ENCODE measurements around the gene IKZF4. TPM values are rescaled to one million over a fixed set of nuclear protein-coding genes. Genes with fewer than 3 reads are reported as not detected.
"Not testable (repeated sequence)": the region's sequence is repeated elsewhere in the genome, so short reads cannot be mapped to it uniquely, and the experiment has no call there.

The IKZF4 gene
- total RNA-seq, 1 donor from 2014 or later = 6.9 TPM

GRCh38 chr12:55985341-55985740, 35.5 kb upstream of the IKZF4 start:
- Histone ChIP-seq H2AFZ (ENCODE audit: low read depth, low read length) (no peak overlapping the region), H3K4me3 (ENCODE audit: insufficient read depth, low read depth, low read length) (no peak overlapping the region), H4K20me1 (ENCODE audit: insufficient read depth, low read length) (peaks cover 28% of the 10 kb centered on the region), H3K79me2 (ENCODE audit: insufficient read depth, low read length) (peaks cover 17% of the 10 kb centered on the region), H3K4me1 (ENCODE audit: insufficient read depth, low read length) (peaks cover 5% of the 10 kb centered on the region), H3K36me3 (ENCODE audit: insufficient read depth, low read length) (peaks cover 35% of the 10 kb centered on the region), H3K27ac (ENCODE audit: low read depth, low read length) (no peak overlapping the region), H3K9ac (ENCODE audit: low read length) (no peak overlapping the region), H3K27me3 (ENCODE audit: insufficient read depth, low read length) (no peaks in the 10 kb centered on the region), H3K9me3 (ENCODE audit: insufficient read depth, low read depth, low read length) (no peaks in the 10 kb centered on the region), H3K4me2 (ENCODE audit: low read length) (no peak overlapping the region)
- no peak for FAIRE-seq
- DNase-seq (ENCODE audit: low read depth) = no peak
- no peak for TF ChIP-seq CTCF (IDR thresholded peaks at IDR 0.05; ENCODE audit: insufficient read depth, low read depth, low read length)
- no peak for TF ChIP-seq EZH2 (IDR thresholded peaks at IDR 0.05; ENCODE audit: insufficient read depth, low read length)
- H3K4me1 Mint-ChIP-seq (ENCODE audit: low read depth, unreplicated experiment) = peaks cover 10% of the 10 kb centered on the region
- no peaks in the 10 kb centered on the region for H3K9me3 Mint-ChIP-seq (ENCODE audit: unreplicated experiment)
- peaks cover 27% of the 10 kb centered on the region for H3K36me3 Mint-ChIP-seq (ENCODE audit: low read depth, unreplicated experiment)
- H3K4me3 Mint-ChIP-seq (ENCODE audit: unreplicated experiment) = no peak overlapping the region
- H3K27ac Mint-ChIP-seq (ENCODE audit: unreplicated experiment) = no peak overlapping the region
- no peaks in the 10 kb centered on the region for H3K27me3 Mint-ChIP-seq (ENCODE audit: low read depth, unreplicated experiment)

DNA sequence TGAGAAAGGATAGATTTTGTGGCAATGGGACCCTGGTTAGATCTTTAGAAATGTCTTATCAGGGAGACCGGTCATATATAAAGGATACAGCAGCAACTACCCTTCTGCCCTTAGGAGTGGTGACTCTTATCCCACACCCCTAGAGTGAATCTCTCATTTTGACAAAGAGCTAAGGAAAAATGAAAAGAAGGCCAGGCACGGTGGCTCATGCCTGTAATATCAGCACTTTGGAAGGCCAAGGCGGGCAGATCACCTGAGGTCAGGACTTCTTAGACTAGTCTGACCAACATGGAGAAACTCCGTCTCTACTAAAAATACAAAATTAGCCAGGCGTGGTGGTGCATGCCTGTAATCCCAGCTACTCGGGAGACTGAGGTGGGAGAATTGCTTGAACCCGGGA, 34.9 kb upstream of the IKZF4 start:
- Histone ChIP-seq H4K20me1 (ENCODE audit: insufficient read depth, low read length) (peaks cover 28% of the 10 kb centered on the region), H3K36me3 (ENCODE audit: insufficient read depth, low read length) (peaks cover 38% of the 10 kb centered on the region), H3K79me2 (ENCODE audit: insufficient read depth, low read length) (peaks cover 17% of the 10 kb centered on the region)
- H3K36me3 Mint-ChIP-seq (ENCODE audit: low read depth, unreplicated experiment) = peaks cover 27% of the 10 kb centered on the region
- DNase-seq (ENCODE audit: low read depth); H3K9ac ChIP-seq (ENCODE audit: low read length); H3K9me3 ChIP-seq (ENCODE audit: insufficient read depth, low read depth, low read length); H3K27ac Mint-ChIP-seq (ENCODE audit: unreplicated experiment); H3K27me3 ChIP-seq (ENCODE audit: insufficient read depth, low read length); H3K4me1 Mint-ChIP-seq (ENCODE audit: low read depth, unreplicated experiment); H3K4me1 ChIP-seq (ENCODE audit: insufficient read depth, low read length); H3K27me3 Mint-ChIP-seq (ENCODE audit: low read depth, unreplicated experiment); H2AFZ ChIP-seq (ENCODE audit: low read depth, low read length); H3K27ac ChIP-seq (ENCODE audit: low read depth, low read length); FAIRE-seq; H3K4me2 ChIP-seq (ENCODE audit: low read length); H3K4me3 ChIP-seq (ENCODE audit: insufficient read depth, low read depth, low read length); H3K9me3 Mint-ChIP-seq (ENCODE audit: unreplicated experiment); H3K4me3 Mint-ChIP-seq (ENCODE audit: unreplicated experiment): not testable (repeated sequence)

- no peaks in the 10 kb centered on the region for H3K4me1 Mint-ChIP-seq (ENCODE audit: low read depth, unreplicated experiment)
- FAIRE-seq (no peak), DNase-seq (ENCODE audit: low read depth) (no peak)
- H3K27ac ChIP-seq (ENCODE audit: low read depth, low read length) = no peak overlapping the region
- H3K27me3 ChIP-seq (ENCODE audit: insufficient read depth, low read length) = no peaks in the 10 kb centered on the region
- peaks cover 56% of the 10 kb centered on the region for H3K36me3 ChIP-seq (ENCODE audit: insufficient read depth, low read length)
- H3K27ac Mint-ChIP-seq (ENCODE audit: unreplicated experiment) = no peak overlapping the region
- TF ChIP-seq CTCF (IDR thresholded peaks at IDR 0.05; ENCODE audit: insufficient read depth, low read depth, low read length) = no peak
- no peak for TF ChIP-seq EZH2 (IDR thresholded peaks at IDR 0.05; ENCODE audit: insufficient read depth, low read length)
- no peak overlapping the region for H3K4me3 Mint-ChIP-seq (ENCODE audit: unreplicated experiment)
- H3K9ac ChIP-seq (ENCODE audit: low read length) = no peak overlapping the region
- no peaks in the 10 kb centered on the region for H3K9me3 ChIP-seq (ENCODE audit: insufficient read depth, low read depth, low read length)
- H3K4me1 ChIP-seq (ENCODE audit: insufficient read depth, low read length) = no peaks in the 10 kb centered on the region
- H3K27me3 Mint-ChIP-seq (ENCODE audit: low read depth, unreplicated experiment) = no peaks in the 10 kb centered on the region
- no peak overlapping the region for H2AFZ ChIP-seq (ENCODE audit: low read depth, low read length)
- no peak overlapping the region for H3K4me2 ChIP-seq (ENCODE audit: low read length)
- no peak overlapping the region for H3K4me3 ChIP-seq (ENCODE audit: insufficient read depth, low read depth, low read length)
- H4K20me1 ChIP-seq (ENCODE audit: insufficient read depth, low read length) = no peaks in the 10 kb centered on the region
- H3K36me3 Mint-ChIP-seq (ENCODE audit: low read depth, unreplicated experiment) = peaks cover 23% of the 10 kb centered on the region
- H3K9me3 Mint-ChIP-seq (ENCODE audit: unreplicated experiment) = no peaks in the 10 kb centered on the region
- H3K79me2 ChIP-seq (ENCODE audit: insufficient read depth, low read length) = no peaks in the 10 kb centered on the region
Measured at GRCh38 chr12:55991110-55991509, 29.7 kb upstream of the IKZF4 start.

Data from astrocyte (in vitro differentiated cells and primary cell).